K562 (cell line): Measurements from ENCODE around the gene SAPCD1. TPM values are rescaled to one million over a fixed set of nuclear protein-coding genes. Genes with fewer than 3 reads are reported as not detected.

ENCODE experiments used
- CBFB ChIP-seq: sonication (generic); formaldehyde crosslinking; IDR thresholded peaks from 2 replicates; pipeline ENCODE4 v1.4.0; 2020; ENCODE audit warnings: mild to moderate bottlenecking, missing genetic modification reagents
- DACH1 ChIP-seq: fragments of 450-650 bp; IDR thresholded peaks from 2 replicates; pipeline ENCODE4 v1.6.1; 2018; ENCODE audit not compliant: partially characterized antibody
- FOXP4 ChIP-seq: sonication (generic); formaldehyde crosslinking; IDR thresholded peaks from 2 replicates; pipeline ENCODE4 v1.8.0; 2022; ENCODE audit warnings: mild to moderate bottlenecking, missing genetic modification reagents, borderline replicate concordance
- HES1 ChIP-seq: fragments of 450-650 bp; IDR thresholded peaks from 2 replicates; pipeline ENCODE4 v1.6.1; 2016; ENCODE audit warnings: low read depth, mild to moderate bottlenecking, moderate library complexity
- MCM3 ChIP-seq: fragments of 450-650 bp; IDR thresholded peaks from 2 replicates; pipeline ENCODE4 v1.6.1; 2016
- NR2F6 ChIP-seq: fragments of 450-650 bp; formaldehyde crosslinking; IDR thresholded peaks from 2 replicates; pipeline ENCODE4 v1.4.0; 2020; ENCODE audit warnings: mild to moderate bottlenecking
- NR4A1 ChIP-seq, 2 experiments: fragments of 250-450 bp in 1 of 2; fragments of 450-650 bp in 1 of 2; sonication (Bioruptor Pico) in 1 of 2; IDR thresholded peaks; 2 replicates each; pipeline versions ENCODE4 v1.4.0 to v1.6.1; 2016 to 2020; ENCODE audit warnings: mild to moderate bottlenecking in 2 of 2, missing compliant biosample characterization in 1 of 2, missing genetic modification characterization in 1 of 2, moderate library complexity in 1 of 2
- PREB ChIP-seq: sonication (generic); formaldehyde crosslinking; IDR thresholded peaks from 2 replicates; pipeline ENCODE4 v1.8.1; 2023; ENCODE audit warnings: mild to moderate bottlenecking, missing genetic modification reagents
- PTBP1 ChIP-seq: fragments of 200-400 bp; formaldehyde crosslinking; IDR thresholded peaks from 2 replicates; pipeline ENCODE4 v1.6.1; 2017; ENCODE audit warnings: low read depth, low read length
- TEAD1 ChIP-seq, 2 experiments: fragments of 450-650 bp in 1 of 2; sonication (generic) in 1 of 2; formaldehyde crosslinking; IDR thresholded peaks; 2 replicates each; pipeline versions ENCODE4 v1.4.0 to v1.8.0; 2020 to 2022; ENCODE audit warnings: mild to moderate bottlenecking in 2 of 2, missing genetic modification reagents in 1 of 2
- ZNF280B ChIP-seq: fragments of 250-450 bp; sonication (Bioruptor Pico); IDR thresholded peaks from 2 replicates; pipeline ENCODE4 v1.5.1; 2021; ENCODE audit warnings: mild to moderate bottlenecking
- ZNF778 ChIP-seq: fragments of 450-650 bp; formaldehyde crosslinking; IDR thresholded peaks from 2 replicates; pipeline ENCODE4 v1.4.0; 2020; ENCODE audit warnings: mild to moderate bottlenecking, moderate library complexity
- polyA plus RNA-seq, 8 experiments: library from polyadenylated mRNA; depleted of rRNA in 4 of 8; stranded (reverse) in 5 of 8; unstranded in 3 of 8; fragments of >200 nt; fragmentation: Nextera tagmentation in 2 of 8; fragmentation: Illumina TruSeq in 1 of 8; extraction: Ambion mirVana in 2 of 8; extraction: Trizol in 1 of 8; gene quantifications; 2 replicates each; pipeline versions ENCODE4 v1.2.1 to v1.2.3, GENCODE V29; 2011 to 2014; ENCODE audit warnings: inconsistent platforms in 1 of 8, missing spikeins in 1 of 8
- total RNA-seq, 7 experiments: library from RNA; depleted of rRNA in 6 of 7; stranded (reverse); fragments of >200 nt in 6 of 7; fragmentation: Illumina TruSeq in 2 of 7; extraction: Trizol in 2 of 7; gene quantifications; 2 replicates each; pipeline versions ENCODE4 v1.2.1 to v1.2.3, GENCODE V29; 2011 to 2021; ENCODE audit warnings: low replicate concordance in 1 of 7
- TF ChIP-seq, protein P1 (sequence below): fragments of 450-650 bp; formaldehyde crosslinking; IDR thresholded peaks from 2 replicates; pipeline ENCODE4 v1.4.0; 2022; ENCODE audit warnings: missing genetic modification characterization
- TF ChIP-seq, protein P2 (sequence below): fragments of 250-450 bp; sonication (Bioruptor Pico); IDR thresholded peaks from 2 replicates; pipeline ENCODE4 v1.4.0; 2020

The SAPCD1 gene
- total and polyA plus RNA-seq, 9 of the 15 experiments (the other 6 are each of a cell fraction or from before 2014, with no cell fraction given) = 2.6 to 30.2 (median 7.4) TPM

DNA sequence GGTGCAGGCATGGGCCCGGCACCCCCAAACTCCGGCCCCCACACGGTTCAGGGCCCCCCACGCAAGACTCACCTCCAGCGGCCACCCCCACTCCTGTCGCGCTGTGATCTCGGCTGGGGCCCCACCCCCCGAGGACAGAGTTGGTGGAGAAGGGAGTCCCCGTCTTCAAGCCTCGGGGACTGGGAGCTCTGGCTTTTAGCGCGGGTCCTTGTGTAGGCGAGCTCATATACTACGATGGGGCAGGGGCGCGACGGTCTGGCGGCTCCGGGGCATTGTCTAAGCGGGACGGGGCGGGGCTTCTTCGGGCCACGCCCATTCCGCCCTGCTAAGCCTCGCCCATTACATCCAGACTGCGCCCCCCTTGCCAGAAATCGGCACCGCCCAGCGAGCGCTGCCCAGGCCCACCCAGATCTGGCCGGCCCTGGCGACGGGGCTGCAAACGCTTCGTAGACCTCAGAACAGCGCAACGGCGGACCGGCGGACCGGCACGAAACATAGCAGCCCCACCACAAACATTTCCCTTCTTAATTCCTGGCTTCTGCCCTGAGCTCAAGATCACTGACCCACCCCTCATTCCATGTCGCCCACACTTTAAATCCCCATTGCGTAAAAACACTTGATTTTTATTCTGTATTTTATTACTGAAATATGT, 32.4 kb upstream of the SAPCD1 start (continued):
- TF ChIP-seq, protein P1, sequence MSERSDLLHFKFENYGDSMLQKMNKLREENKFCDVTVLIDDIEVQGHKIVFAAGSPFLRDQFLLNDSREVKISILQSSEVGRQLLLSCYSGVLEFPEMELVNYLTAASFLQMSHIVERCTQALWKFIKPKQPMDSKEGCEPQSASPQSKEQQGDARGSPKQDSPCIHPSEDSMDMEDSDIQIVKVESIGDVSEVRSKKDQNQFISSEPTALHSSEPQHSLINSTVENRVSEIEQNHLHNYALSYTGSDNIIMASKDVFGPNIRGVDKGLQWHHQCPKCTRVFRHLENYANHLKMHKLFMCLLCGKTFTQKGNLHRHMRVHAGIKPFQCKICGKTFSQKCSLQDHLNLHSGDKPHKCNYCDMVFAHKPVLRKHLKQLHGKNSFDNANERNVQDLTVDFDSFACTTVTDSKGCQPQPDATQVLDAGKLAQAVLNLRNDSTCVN (CRISPR knock-in tag) = peak; percentile 97
- TF ChIP-seq PREB (CRISPR knock-in tag) = no peak
- TF ChIP-seq PTBP1 = no peak
- no peak for TF ChIP-seq HES1
- TF ChIP-seq, protein P2, sequence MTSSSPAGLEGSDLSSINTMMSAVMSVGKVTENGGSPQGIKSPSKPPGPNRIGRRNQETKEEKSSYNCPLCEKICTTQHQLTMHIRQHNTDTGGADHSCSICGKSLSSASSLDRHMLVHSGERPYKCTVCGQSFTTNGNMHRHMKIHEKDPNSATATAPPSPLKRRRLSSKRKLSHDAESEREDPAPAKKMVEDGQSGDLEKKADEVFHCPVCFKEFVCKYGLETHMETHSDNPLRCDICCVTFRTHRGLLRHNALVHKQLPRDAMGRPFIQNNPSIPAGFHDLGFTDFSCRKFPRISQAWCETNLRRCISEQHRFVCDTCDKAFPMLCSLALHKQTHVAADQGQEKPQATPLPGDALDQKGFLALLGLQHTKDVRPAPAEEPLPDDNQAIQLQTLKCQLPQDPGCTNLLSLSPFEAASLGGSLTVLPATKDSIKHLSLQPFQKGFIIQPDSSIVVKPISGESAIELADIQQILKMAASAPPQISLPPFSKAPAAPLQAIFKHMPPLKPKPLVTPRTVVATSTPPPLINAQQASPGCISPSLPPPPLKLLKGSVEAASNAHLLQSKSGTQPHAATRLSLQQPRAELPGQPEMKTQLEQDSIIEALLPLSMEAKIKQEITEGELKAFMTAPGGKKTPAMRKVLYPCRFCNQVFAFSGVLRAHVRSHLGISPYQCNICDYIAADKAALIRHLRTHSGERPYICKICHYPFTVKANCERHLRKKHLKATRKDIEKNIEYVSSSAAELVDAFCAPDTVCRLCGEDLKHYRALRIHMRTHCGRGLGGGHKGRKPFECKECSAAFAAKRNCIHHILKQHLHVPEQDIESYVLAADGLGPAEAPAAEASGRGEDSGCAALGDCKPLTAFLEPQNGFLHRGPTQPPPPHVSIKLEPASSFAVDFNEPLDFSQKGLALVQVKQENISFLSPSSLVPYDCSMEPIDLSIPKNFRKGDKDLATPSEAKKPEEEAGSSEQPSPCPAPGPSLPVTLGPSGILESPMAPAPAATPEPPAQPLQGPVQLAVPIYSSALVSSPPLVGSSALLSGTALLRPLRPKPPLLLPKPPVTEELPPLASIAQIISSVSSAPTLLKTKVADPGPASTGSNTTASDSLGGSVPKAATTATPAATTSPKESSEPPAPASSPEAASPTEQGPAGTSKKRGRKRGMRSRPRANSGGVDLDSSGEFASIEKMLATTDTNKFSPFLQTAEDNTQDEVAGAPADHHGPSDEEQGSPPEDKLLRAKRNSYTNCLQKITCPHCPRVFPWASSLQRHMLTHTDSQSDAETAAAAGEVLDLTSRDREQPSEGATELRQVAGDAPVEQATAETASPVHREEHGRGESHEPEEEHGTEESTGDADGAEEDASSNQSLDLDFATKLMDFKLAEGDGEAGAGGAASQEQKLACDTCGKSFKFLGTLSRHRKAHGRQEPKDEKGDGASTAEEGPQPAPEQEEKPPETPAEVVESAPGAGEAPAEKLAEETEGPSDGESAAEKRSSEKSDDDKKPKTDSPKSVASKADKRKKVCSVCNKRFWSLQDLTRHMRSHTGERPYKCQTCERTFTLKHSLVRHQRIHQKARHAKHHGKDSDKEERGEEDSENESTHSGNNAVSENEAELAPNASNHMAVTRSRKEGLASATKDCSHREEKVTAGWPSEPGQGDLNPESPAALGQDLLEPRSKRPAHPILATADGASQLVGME (CRISPR knock-in tag) = peak; percentile 95
- TF ChIP-seq MCM3 = no peak
- peak; percentile 98 for TF ChIP-seq NR2F6 (CRISPR knock-in tag)
- peak; percentile 95 for TF ChIP-seq NR4A1 (CRISPR knock-in tag; IDR thresholded peaks at IDR 0.05)
- peak; percentile 38; the same call in 1 of the 2 replicates for TF ChIP-seq NR4A1 (tag; IDR thresholded peaks at IDR 0.05)
- peak in 1 of 2 experiments; percentile 94; a peak in 3 of 4 replicates for TF ChIP-seq TEAD1 (CRISPR knock-in tag; IDR thresholded peaks at IDR 0.05)
- TF ChIP-seq ZNF280B (CRISPR knock-in tag) = peak; percentile 99
- no peak for TF ChIP-seq DACH1
- TF ChIP-seq FOXP4 (CRISPR knock-in tag) = peak; percentile 84; the same call in 1 of the 2 replicates
- no peak for TF ChIP-seq CBFB (CRISPR knock-in tag)
- peak; percentile 75; the same call in 1 of the 2 replicates for TF ChIP-seq ZNF778 (CRISPR knock-in tag)
